Measurements from ENCODE around the gene XYLT1. TPM values are rescaled to one million over a fixed set of nuclear protein-coding genes. Genes with fewer than 3 reads are reported as not detected.

Gene XYLT1
- total and polyA plus RNA-seq, 2 of the 8 experiments (the other 6 are each of a cell fraction or from before 2014, with no cell fraction given) = 6.6 to 25.4 TPM

DNA sequence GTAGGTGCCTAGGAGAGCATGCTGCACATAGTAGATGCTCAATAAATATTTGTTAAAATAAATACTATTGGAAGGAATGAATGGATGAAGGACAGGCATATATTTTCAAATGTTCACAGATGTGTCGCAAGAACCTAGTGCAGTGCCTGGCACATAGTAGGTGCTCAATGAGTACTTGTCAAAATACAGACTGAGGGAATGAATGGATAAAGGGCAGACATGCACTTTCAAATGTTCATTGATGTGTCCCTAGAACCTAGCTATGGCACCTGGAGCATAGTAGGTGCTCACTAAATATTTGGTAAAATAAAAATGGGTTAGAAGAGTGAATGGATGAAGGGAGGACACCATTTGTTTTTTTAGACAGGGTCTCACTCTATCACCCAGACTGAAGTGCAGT lies 26.1 kb downstream of the XYLT1 start:
- POLR2A ChIA-PET (ENCODE audit: partially characterized antibody) = no interaction called here
- peaks cover 0 to 4% of the 10 kb centered on the region in 2 experiments for H4K20me1 ChIP-seq (replicated peaks in 1 of 2; ENCODE audit: control insufficient read depth in 1 of 2, insufficient read depth in 2 of 2, low read length in 2 of 2)

More for the DNA sequence above, 26.1 kb downstream of the XYLT1 start:
- H3K23me2 ChIP-seq (ENCODE audit: low read depth, low read length) = no peaks in the 10 kb centered on the region
- TF ChIP-seq, protein P1, sequence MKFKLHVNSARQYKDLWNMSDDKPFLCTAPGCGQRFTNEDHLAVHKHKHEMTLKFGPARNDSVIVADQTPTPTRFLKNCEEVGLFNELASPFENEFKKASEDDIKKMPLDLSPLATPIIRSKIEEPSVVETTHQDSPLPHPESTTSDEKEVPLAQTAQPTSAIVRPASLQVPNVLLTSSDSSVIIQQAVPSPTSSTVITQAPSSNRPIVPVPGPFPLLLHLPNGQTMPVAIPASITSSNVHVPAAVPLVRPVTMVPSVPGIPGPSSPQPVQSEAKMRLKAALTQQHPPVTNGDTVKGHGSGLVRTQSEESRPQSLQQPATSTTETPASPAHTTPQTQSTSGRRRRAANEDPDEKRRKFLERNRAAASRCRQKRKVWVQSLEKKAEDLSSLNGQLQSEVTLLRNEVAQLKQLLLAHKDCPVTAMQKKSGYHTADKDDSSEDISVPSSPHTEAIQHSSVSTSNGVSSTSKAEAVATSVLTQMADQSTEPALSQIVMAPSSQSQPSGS (IDR thresholded peaks at IDR 0.05; ENCODE audit: low read length) = no peak
- no peak for TF ChIP-seq BRCA1 (IDR thresholded peaks at IDR 0.05; ENCODE audit: low read depth, low read length)
- TF ChIP-seq MAFK (IDR thresholded peaks at IDR 0.05; ENCODE audit: low read depth, low read length) = no peak
- TF ChIP-seq HDAC6 (IDR thresholded peaks at IDR 0.05; ENCODE audit: low read depth, low read length) = no peak
- no peak overlapping the region for H3K14ac ChIP-seq (ENCODE audit: insufficient read length)
- no peak overlapping the region for H2BK120ac ChIP-seq (replicated peaks; ENCODE audit: low read depth, low read length)
- no peak overlapping the region for H3K27ac ChIP-seq (ENCODE audit: low read depth, low read length)
- no peak overlapping the region for H4K8ac ChIP-seq (ENCODE audit: extremely low read depth, insufficient read depth, low read length)
- no peaks in the 10 kb centered on the region for H3K36me3 ChIP-seq (ENCODE audit: control insufficient read depth in 2 of 4, insufficient read depth in 4 of 4, low read length in 3 of 4)
- no peaks in the 10 kb centered on the region; a peak in 2 of 4 replicates for H3K79me2 ChIP-seq (ENCODE audit: control insufficient read depth in 1 of 2, insufficient read depth in 2 of 2, low read length in 2 of 2)
- CTCF ChIA-PET (ENCODE audit: partially characterized antibody) = interaction anchor here (0.7 to 1.8 kb wide), 4 partner anchors 8 to 59 kb away, joined by 3 to 10 read pairs (median 4); no protein-coding TSS in a partner anchor
- H2BK15ac ChIP-seq (ENCODE audit: low read length) = no peak overlapping the region
- no peak overlapping the region for H2BK20ac ChIP-seq (ENCODE audit: low read length)
- no peak for DNase-seq (ENCODE audit: low read depth in 1 of 2, low spot score in 2 of 2)
- no peak for FAIRE-seq
- H3K79me1 ChIP-seq (ENCODE audit: low read depth, low read length) = peaks cover 5% of the 10 kb centered on the region
- no peak overlapping the region for H3K18ac ChIP-seq (ENCODE audit: extremely low read depth, low read length)
- H3K27me3 ChIP-seq (replicated peaks in 1 of 4; ENCODE audit: control insufficient read depth in 3 of 4, extremely low read depth in 1 of 4, insufficient read depth in 3 of 4, low read length in 3 of 4) = no peaks in the 10 kb centered on the region
- no peak overlapping the region for H3K56ac ChIP-seq (replicated peaks; ENCODE audit: insufficient read length, low read depth, low read length)
- no peak overlapping the region for H2AFZ ChIP-seq (ENCODE audit: low read length)
- no peak overlapping the region for H4K91ac ChIP-seq (replicated peaks; ENCODE audit: insufficient read length, low read length)
- H3K4ac ChIP-seq (replicated peaks; ENCODE audit: insufficient read length, low read depth, low read length) = no peak overlapping the region
- 85% methylated on average over 1 of the region's 1 CpG; no CpG with 5 or more reads in 1 of the 2 experiments for WGBS, 2 experiments (ENCODE audit: extremely low coverage in 1 of 2, insufficient coverage in 1 of 2, insufficient read length in 1 of 2, insufficient replicate concordance in 2 of 2, low coverage in 1 of 2, low lambda C conversion rate in 2 of 2, missing lambda C conversion rate in 1 of 2)
- H3K23ac ChIP-seq (ENCODE audit: insufficient read length) = no peak overlapping the region
- H3K9ac ChIP-seq (replicated peaks in 1 of 4; ENCODE audit: extremely low read depth in 1 of 4, low read depth in 3 of 4, low read length in 3 of 4) = no peak overlapping the region
- H2BK12ac ChIP-seq (ENCODE audit: low read depth, low read length) = no peak overlapping the region
- H4K5ac ChIP-seq (ENCODE audit: insufficient read length, low read depth, low read length) = no peak overlapping the region
- H2AK5ac ChIP-seq (ENCODE audit: low read depth, low read length) = no peak overlapping the region
- no peak overlapping the region for H2BK5ac ChIP-seq (ENCODE audit: low read depth, low read length)
- H3K9me3 ChIP-seq (ENCODE audit: insufficient read depth in 2 of 2, low read depth in 1 of 2, low read length in 1 of 2) = no peaks in the 10 kb centered on the region
- H3K4me3 ChIP-seq (ENCODE audit: extremely low read depth in 1 of 4, insufficient read depth in 2 of 4, low read depth in 3 of 4, low read length in 4 of 4) = no peak overlapping the region
- H3K4me1 ChIP-seq (replicated peaks in 1 of 4; ENCODE audit: control insufficient read depth in 3 of 4, insufficient read depth in 4 of 4, low read length in 3 of 4) = peaks cover 0 to 7% (median 3%) of the 10 kb centered on the region in 4 experiments; a peak in 2 of 7 replicates
- H3K4me2 ChIP-seq (ENCODE audit: insufficient read depth in 1 of 2, low read depth in 2 of 2, low read length in 2 of 2) = no peak overlapping the region

Data from H1 (cell line).